ENCODE measurements around the gene TENM3.
A peak's percentile ranks its signal among the peaks of the same experiment; 100 is the strongest.

The TENM3 gene

GRCh38 chr4:182413550-182413949 lies 170.3 kb downstream of the TENM3 start:
- peaks cover 0 to 6% of the 10 kb centered on the region in 2 donors for H3K9me3 ChIP-seq (ENCODE audit: control insufficient read depth in 1 of 2, low read length in 2 of 2)
- H3K27ac ChIP-seq (ENCODE audit: low read length): no peak overlapping the region

GRCh38 chr4:182415116-182415515 lies 171.9 kb downstream of the TENM3 start:
- Histone ChIP-seq H3K4me1 (ENCODE audit: control insufficient read depth in 1 of 2, insufficient read depth in 2 of 2, low read length in 2 of 2) (no peaks in the 10 kb centered on the region), H3K27me3 (ENCODE audit: low read depth, low read length) (no peaks in the 10 kb centered on the region), H3K4me3 (ENCODE audit: low read depth in 1 of 2, low read length in 2 of 2) (no peak overlapping the region)

More at GRCh38 chr4:182413550-182413949, 170.3 kb downstream of the TENM3 start:
- no peaks in the 10 kb centered on the region for H3K36me3 ChIP-seq (ENCODE audit: control insufficient read depth in 1 of 2, insufficient read depth in 2 of 2, low read length in 2 of 2)
- H3K27me3 ChIP-seq (ENCODE audit: low read depth, low read length): no peaks in the 10 kb centered on the region
- no peak overlapping the region for H3K4me3 ChIP-seq (ENCODE audit: low read depth in 1 of 2, low read length in 2 of 2)
- no peaks in the 10 kb centered on the region for H3K4me1 ChIP-seq (ENCODE audit: control insufficient read depth in 1 of 2, insufficient read depth in 2 of 2, low read length in 2 of 2)

GRCh38 chr4:182416067-182416466 lies 172.9 kb downstream of the TENM3 start:
- Histone ChIP-seq H3K9me3 (ENCODE audit: control insufficient read depth in 1 of 2, low read length in 2 of 2) (peaks cover 0 to 6% of the 10 kb centered on the region in 2 donors), H3K27me3 (ENCODE audit: low read depth, low read length) (no peaks in the 10 kb centered on the region), H3K36me3 (ENCODE audit: control insufficient read depth in 1 of 2, insufficient read depth in 2 of 2, low read length in 2 of 2) (no peaks in the 10 kb centered on the region), H3K4me1 (ENCODE audit: control insufficient read depth in 1 of 2, insufficient read depth in 2 of 2, low read length in 2 of 2) (no peaks in the 10 kb centered on the region), H3K4me3 (ENCODE audit: low read depth in 1 of 2, low read length in 2 of 2) (no peak overlapping the region), H3K27ac (ENCODE audit: low read length) (no peak overlapping the region)

More at GRCh38 chr4:182415116-182415515, 171.9 kb downstream of the TENM3 start:
- no peaks in the 10 kb centered on the region for H3K36me3 ChIP-seq (ENCODE audit: control insufficient read depth in 1 of 2, insufficient read depth in 2 of 2, low read length in 2 of 2)
- peaks cover 0 to 6% of the 10 kb centered on the region in 2 donors for H3K9me3 ChIP-seq (ENCODE audit: control insufficient read depth in 1 of 2, low read length in 2 of 2)
- H3K27ac ChIP-seq (ENCODE audit: low read length): no peak overlapping the region

GRCh38 chr4:182418054-182418734 lies 175.0 kb downstream of the TENM3 start:
- peaks cover 0 to 5% of the 10 kb centered on the region in 2 donors for H3K9me3 ChIP-seq (ENCODE audit: control insufficient read depth in 1 of 2, low read length in 2 of 2)
- no peaks in the 10 kb centered on the region for H3K4me1 ChIP-seq (ENCODE audit: control insufficient read depth in 1 of 2, insufficient read depth in 2 of 2, low read length in 2 of 2)
- H3K27me3 ChIP-seq (ENCODE audit: low read depth, low read length): no peaks in the 10 kb centered on the region
- no peak overlapping the region for H3K27ac ChIP-seq (ENCODE audit: low read length)
- H3K36me3 ChIP-seq (ENCODE audit: control insufficient read depth in 1 of 2, insufficient read depth in 2 of 2, low read length in 2 of 2): no peaks in the 10 kb centered on the region
- H3K4me3 ChIP-seq (ENCODE audit: low read depth in 1 of 2, low read length in 2 of 2): peak overlapping the region in 1 of 2 donors; percentile 40

- no peak overlapping the region for H3K27ac ChIP-seq (ENCODE audit: low read length)
- H3K36me3 ChIP-seq (ENCODE audit: control insufficient read depth in 1 of 2, insufficient read depth in 2 of 2, low read length in 2 of 2): no peaks in the 10 kb centered on the region
- H3K27me3 ChIP-seq (ENCODE audit: low read depth, low read length): no peaks in the 10 kb centered on the region
- H3K4me3 ChIP-seq (ENCODE audit: low read depth in 1 of 2, low read length in 2 of 2): no peak overlapping the region
- no peaks in the 10 kb centered on the region for H3K4me1 ChIP-seq (ENCODE audit: control insufficient read depth in 1 of 2, insufficient read depth in 2 of 2, low read length in 2 of 2)
- no peaks in the 10 kb centered on the region for H3K9me3 ChIP-seq (ENCODE audit: control insufficient read depth in 1 of 2, low read length in 2 of 2)
Observed at GRCh38 chr4:182420189-182420588, 177.0 kb downstream of the TENM3 start.

GRCh38 chr4:182421753-182422152 lies 178.6 kb downstream of the TENM3 start:
- H3K9me3 ChIP-seq (ENCODE audit: control insufficient read depth in 1 of 2, low read length in 2 of 2): no peaks in the 10 kb centered on the region
- H3K36me3 ChIP-seq (ENCODE audit: control insufficient read depth in 1 of 2, insufficient read depth in 2 of 2, low read length in 2 of 2): no peaks in the 10 kb centered on the region
- H3K4me3 ChIP-seq (ENCODE audit: low read depth in 1 of 2, low read length in 2 of 2): no peak overlapping the region
- H3K4me1 ChIP-seq (ENCODE audit: control insufficient read depth in 1 of 2, insufficient read depth in 2 of 2, low read length in 2 of 2): no peaks in the 10 kb centered on the region
- H3K27me3 ChIP-seq (ENCODE audit: low read depth, low read length): no peaks in the 10 kb centered on the region
- no peak overlapping the region for H3K27ac ChIP-seq (ENCODE audit: low read length)

GRCh38 chr4:182425302-182425701 lies 182.1 kb downstream of the TENM3 start:
- Histone ChIP-seq H3K4me3 (ENCODE audit: low read depth in 1 of 2, low read length in 2 of 2) (no peak overlapping the region), H3K27ac (ENCODE audit: low read length) (no peak overlapping the region), H3K36me3 (ENCODE audit: control insufficient read depth in 1 of 2, insufficient read depth in 2 of 2, low read length in 2 of 2) (no peaks in the 10 kb centered on the region)

GRCh38 chr4:182426901-182427300 lies 183.7 kb downstream of the TENM3 start:
- Histone ChIP-seq H3K36me3 (ENCODE audit: control insufficient read depth in 1 of 2, insufficient read depth in 2 of 2, low read length in 2 of 2) (no peaks in the 10 kb centered on the region), H3K27me3 (ENCODE audit: low read depth, low read length) (no peaks in the 10 kb centered on the region), H3K27ac (ENCODE audit: low read length) (no peak overlapping the region), H3K9me3 (ENCODE audit: control insufficient read depth in 1 of 2, low read length in 2 of 2) (no peaks in the 10 kb centered on the region), H3K4me1 (ENCODE audit: control insufficient read depth in 1 of 2, insufficient read depth in 2 of 2, low read length in 2 of 2) (no peaks in the 10 kb centered on the region), H3K4me3 (ENCODE audit: low read depth in 1 of 2, low read length in 2 of 2) (no peak overlapping the region)

More at GRCh38 chr4:182425302-182425701, 182.1 kb downstream of the TENM3 start:
- Histone ChIP-seq H3K9me3 (ENCODE audit: control insufficient read depth in 1 of 2, low read length in 2 of 2) (no peaks in the 10 kb centered on the region), H3K27me3 (ENCODE audit: low read depth, low read length) (no peaks in the 10 kb centered on the region), H3K4me1 (ENCODE audit: control insufficient read depth in 1 of 2, insufficient read depth in 2 of 2, low read length in 2 of 2) (no peaks in the 10 kb centered on the region)

- Histone ChIP-seq H3K27ac (ENCODE audit: low read length) (no peak overlapping the region), H3K4me1 (ENCODE audit: control insufficient read depth in 1 of 2, insufficient read depth in 2 of 2, low read length in 2 of 2) (no peaks in the 10 kb centered on the region), H3K9me3 (ENCODE audit: control insufficient read depth in 1 of 2, low read length in 2 of 2) (no peaks in the 10 kb centered on the region), H3K27me3 (ENCODE audit: low read depth, low read length) (no peaks in the 10 kb centered on the region), H3K4me3 (ENCODE audit: low read depth in 1 of 2, low read length in 2 of 2) (no peak overlapping the region), H3K36me3 (ENCODE audit: control insufficient read depth in 1 of 2, insufficient read depth in 2 of 2, low read length in 2 of 2) (no peaks in the 10 kb centered on the region)
Observed at GRCh38 chr4:182427554-182427953, 184.4 kb downstream of the TENM3 start.

GRCh38 chr4:182429896-182430295 lies 186.7 kb downstream of the TENM3 start:
- Histone ChIP-seq H3K27me3 (ENCODE audit: low read depth, low read length) (no peaks in the 10 kb centered on the region), H3K4me3 (ENCODE audit: low read depth in 1 of 2, low read length in 2 of 2) (no peak overlapping the region), H3K9me3 (ENCODE audit: control insufficient read depth in 1 of 2, low read length in 2 of 2) (no peaks in the 10 kb centered on the region), H3K4me1 (ENCODE audit: control insufficient read depth in 1 of 2, insufficient read depth in 2 of 2, low read length in 2 of 2) (no peaks in the 10 kb centered on the region), H3K36me3 (ENCODE audit: control insufficient read depth in 1 of 2, insufficient read depth in 2 of 2, low read length in 2 of 2) (no peaks in the 10 kb centered on the region), H3K27ac (ENCODE audit: low read length) (no peak overlapping the region)

GRCh38 chr4:182432819-182433218 lies 189.6 kb downstream of the TENM3 start:
- H3K27me3 ChIP-seq (ENCODE audit: low read depth, low read length): no peaks in the 10 kb centered on the region
- no peaks in the 10 kb centered on the region for H3K9me3 ChIP-seq (ENCODE audit: control insufficient read depth in 1 of 2, low read length in 2 of 2)
- no peak overlapping the region for H3K27ac ChIP-seq (ENCODE audit: low read length)
- H3K4me3 ChIP-seq (ENCODE audit: low read depth in 1 of 2, low read length in 2 of 2): no peak overlapping the region
- H3K4me1 ChIP-seq (ENCODE audit: control insufficient read depth in 1 of 2, insufficient read depth in 2 of 2, low read length in 2 of 2): no peaks in the 10 kb centered on the region
- H3K36me3 ChIP-seq (ENCODE audit: control insufficient read depth in 1 of 2, insufficient read depth in 2 of 2, low read length in 2 of 2): no peaks in the 10 kb centered on the region

- no peak overlapping the region for H3K4me3 ChIP-seq (ENCODE audit: low read depth in 1 of 2, low read length in 2 of 2)
- H3K9me3 ChIP-seq (ENCODE audit: control insufficient read depth in 1 of 2, low read length in 2 of 2): no peaks in the 10 kb centered on the region
- no peaks in the 10 kb centered on the region for H3K4me1 ChIP-seq (ENCODE audit: control insufficient read depth in 1 of 2, insufficient read depth in 2 of 2, low read length in 2 of 2)
- no peak overlapping the region for H3K27ac ChIP-seq (ENCODE audit: low read length)
- H3K27me3 ChIP-seq (ENCODE audit: low read depth, low read length): no peaks in the 10 kb centered on the region
- H3K36me3 ChIP-seq (ENCODE audit: control insufficient read depth in 1 of 2, insufficient read depth in 2 of 2, low read length in 2 of 2): no peaks in the 10 kb centered on the region
Observed at GRCh38 chr4:182434720-182435119, 191.5 kb downstream of the TENM3 start.

Measured in muscle layer of duodenum (tissue), 2 donors.